Activated CD4-positive, CD25-positive, alpha-beta regulatory T cell (primary cell): ENCODE data around the gene VPS35L.
A peak's percentile ranks its signal among the peaks of the same experiment; 100 is the strongest.
"Not testable (repeated sequence)": the region's sequence is repeated elsewhere in the genome, so short reads cannot be mapped to it uniquely, and the experiment has no call there.

ENCODE experiments used
- DNase-seq, 4 experiments: peaks; one replicate each; lab custom pipeline; 2025; lab: John Stamatoyannopoulos, UW

The VPS35L gene

GRCh38 chr16:19712418-19713058 lies 157.0 kb downstream of the VPS35L start:
- no peak for DNase-seq

- DNase-seq = no peak
Observed at GRCh38 chr16:19713697-19714096, 158.2 kb downstream of the VPS35L start.

- no peak for DNase-seq
Observed at GRCh38 chr16:19715566-19715965, 160.1 kb downstream of the VPS35L start.

- no peak for DNase-seq
Observed at GRCh38 chr16:19716183-19716582, 160.7 kb downstream of the VPS35L start.

GRCh38 chr16:19716728-19717127 lies 161.2 kb downstream of the VPS35L start:
- not testable (repeated sequence) for DNase-seq

- no peak for DNase-seq
Observed at GRCh38 chr16:19717314-19717713, 161.8 kb downstream of the VPS35L start.

GRCh38 chr16:19717741-19718623 lies 162.5 kb downstream of the VPS35L start, which contains the start of the genes IQCK and KNOP1:
TSS of gene IQCK (plus strand) at chr16:19718271. CDS start at chr16:19718307, 36 bp downstream.
TSS of gene KNOP1 (minus strand) at chr16:19718227. CDS start at chr16:19715035, 3,192 bp downstream.
- DNase-seq = peak; percentile 80 to 83 (median 80)

- no peak for DNase-seq
Observed at GRCh38 chr16:19718624-19718965, 163.1 kb downstream of the VPS35L start.

GRCh38 chr16:19722269-19722952 lies 166.9 kb downstream of the VPS35L start:
- DNase-seq = no peak

GRCh38 chr16:19722981-19723380 lies 167.5 kb downstream of the VPS35L start:
- DNase-seq = no peak

- no peak for DNase-seq
Observed at GRCh38 chr16:19728636-19728965, 173.1 kb downstream of the VPS35L start.

GRCh38 chr16:19733551-19733950 lies 178.0 kb downstream of the VPS35L start:
- no peak for DNase-seq

- DNase-seq = no peak
Observed at GRCh38 chr16:19735074-19735867, 179.8 kb downstream of the VPS35L start.

- no peak for DNase-seq
Observed at GRCh38 chr16:19737306-19738038, 182.0 kb downstream of the VPS35L start.

GRCh38 chr16:19741354-19741753 lies 185.9 kb downstream of the VPS35L start:
- DNase-seq = no peak

GRCh38 chr16:19743816-19744159 lies 188.3 kb downstream of the VPS35L start:
- DNase-seq = no peak

GRCh38 chr16:19744670-19745069 lies 189.2 kb downstream of the VPS35L start:
- no peak for DNase-seq

GRCh38 chr16:19745286-19746010 lies 189.9 kb downstream of the VPS35L start:
- no peak for DNase-seq

GRCh38 chr16:19746561-19746960 lies 191.1 kb downstream of the VPS35L start:
- DNase-seq = no peak

- DNase-seq = no peak
Observed at GRCh38 chr16:19748389-19749168, 193.1 kb downstream of the VPS35L start.
